GM12878 (cell line): Measurements from ENCODE around the gene FSTL1. TPM values are rescaled to one million over a fixed set of nuclear protein-coding genes. Genes with fewer than 3 reads are reported as not detected.
"Not testable (repeated sequence)": the region's sequence is repeated elsewhere in the genome, so short reads cannot be mapped to it uniquely, and the experiment has no call there.

Experiments used
- ATAC-seq: fragments of 200-7000 bp; cut with Tn5 transposase; 3 replicates; pipeline ENCODE4 v1.9.1; 2020; ENCODE audit warnings: mild to moderate bottlenecking, moderate library complexity
- BruUV-seq: library from RNA; stranded (reverse); fragments of 400-500 nt; replicated peaks from 2 replicates; lab custom pipeline; 2021; lab: Mats Ljungman, UMichigan
- CTCF ChIA-PET: fragments of 300-600 bp; sonication (Branson Sonifier 250); formaldehyde crosslinking; extraction: SDS; loops from one replicate; lab custom pipeline; 2021; ENCODE audit warnings: inconsistent platforms; lab: Yijun Ruan, JAX
- POLR2A ChIA-PET: fragments of 350-600 bp; formaldehyde crosslinking; extraction: SDS; loops from one replicate; lab custom pipeline; 2021; ENCODE audit warnings: inconsistent platforms; lab: Charles Lee
- RAD21 ChIA-PET: fragments of 300-600 bp; sonication (Branson Sonifier 250); formaldehyde crosslinking; loops from one replicate; lab custom pipeline; 2023; ENCODE audit warnings: antibody characterized with exemption; ENCODE audit not compliant: unreplicated experiment; lab: Charles Lee
- SMC1A ChIA-PET: fragments of 300-600 bp; sonication (Branson Sonifier 250); formaldehyde crosslinking; loops from one replicate; lab custom pipeline; 2023; ENCODE audit not compliant: unreplicated experiment, uncharacterized antibody; lab: Charles Lee
- DNase-seq: peaks from one replicate; pipeline ENCODE4 v3.0.0-alpha.2; 2011; ENCODE audit warnings: low read depth, low spot score
- FAIRE-seq: peaks from 3 replicates; lab custom pipeline; 2011; peaks lifted over from hg19 to GRCh38; lab: Jason Lieb, UNC
- H2AFZ ChIP-seq: 2 replicates; pipeline ENCODE4 v1.6.0; 2011; ENCODE audit warnings: low read depth, low read length, control low read depth; ENCODE audit not compliant: control insufficient read depth
- H3K27ac ChIP-seq: 2 replicates; pipeline ENCODE4 v1.5.1; 2011; ENCODE audit warnings: control low read depth; ENCODE audit not compliant: control insufficient read depth, insufficient read depth
- H3K27me3 ChIP-seq, 2 experiments: replicated peaks in 1 of 2; 2 replicates each; pipeline versions ENCODE4 v1.6.0 to v1.6.1; 2011; ENCODE audit warnings: low read length in 1 of 2; ENCODE audit not compliant: control insufficient read depth in 2 of 2, insufficient read depth in 2 of 2
- H3K36me3 ChIP-seq, 2 experiments: 2 replicates each; pipeline ENCODE4 v1.5.1; 2011; ENCODE audit warnings: low read length in 1 of 2; ENCODE audit not compliant: control insufficient read depth in 2 of 2, insufficient read depth in 2 of 2
- H3K4me1 ChIP-seq: 2 replicates; pipeline ENCODE4 v1.6.1; 2011; ENCODE audit warnings: mild to moderate bottlenecking, low read length, moderate library complexity, mixed read lengths; ENCODE audit not compliant: control insufficient read depth, insufficient read depth
- H3K4me2 ChIP-seq: 2 replicates; pipeline ENCODE4 v1.6.0; 2011; ENCODE audit warnings: control low read depth; ENCODE audit not compliant: control insufficient read depth, insufficient read depth
- H3K4me3 ChIP-seq: fragments of 200-600 bp; sonication (generic); 2 replicates; pipeline ENCODE4 v1.5.1; 2016
- H3K79me2 ChIP-seq: 2 replicates; pipeline ENCODE4 v1.6.0; 2011; ENCODE audit warnings: low read length; ENCODE audit not compliant: control insufficient read depth, insufficient read depth
- H3K9ac ChIP-seq: 2 replicates; pipeline ENCODE4 v1.8.0; 2011; ENCODE audit warnings: low read length, control low read depth, mixed read lengths; ENCODE audit not compliant: control insufficient read depth, insufficient read depth
- H3K9me3 ChIP-seq: replicated peaks from 3 replicates; pipeline ENCODE4 v1.5.1; 2011; ENCODE audit warnings: mild to moderate bottlenecking, low read length; ENCODE audit not compliant: control insufficient read depth, insufficient read depth
- H4K20me1 ChIP-seq: 2 replicates; pipeline ENCODE4 v1.6.0; 2011; ENCODE audit not compliant: control insufficient read depth, insufficient read depth
- NFYB ChIP-seq: IDR thresholded peaks from 2 replicates; pipeline ENCODE4 v1.6.1; 2011; ENCODE audit warnings: low read depth, mild to moderate bottlenecking, low read length, improper control_type of control experiment, moderate library complexity; ENCODE audit not compliant: insufficient read depth
- RBBP5 ChIP-seq: fragments of 200-600 bp; sonication (generic); conservative IDR thresholded peaks from 2 replicates; pipeline ENCODE4 v1.6.1; 2016
- RFX5 ChIP-seq: IDR thresholded peaks from 2 replicates; pipeline ENCODE4 v1.6.1; 2011; ENCODE audit warnings: low read depth, low read length, improper control_type of control experiment
- ZZZ3 ChIP-seq: IDR thresholded peaks from 2 replicates; pipeline ENCODE4 v1.6.1; 2011; ENCODE audit warnings: low read depth; ENCODE audit not compliant: control insufficient read depth, insufficient read length
- WGBS: methylation state at CpG from one replicate; pipeline ENCODE4 v1.1.6; 2016; ENCODE audit warnings: low lambda C conversion rate; ENCODE audit not compliant: insufficient replicate concordance, insufficient coverage; ENCODE audit errors: missing lambda C conversion rate; 5-methylcytosine and 5-hydroxymethylcytosine counted together
- in situ Hi-C: fragments of 300-500 bp; cut with MboI; formaldehyde crosslinking; loops from 9 replicates; pipeline ENCODE4 v1.14.3; 2018; ENCODE audit warnings: mixed read lengths
- intact Hi-C: fragments of 100-400 bp; cut with micrococcal nuclease; formaldehyde crosslinking; loops from one replicate; pipeline ENCODE4 v1.14.2; 2022; ENCODE audit not compliant: unreplicated experiment
- polyA plus RNA-seq, 11 experiments: library from polyadenylated mRNA; depleted of rRNA in 4 of 11; unstranded in 6 of 11; stranded (reverse) in 5 of 11; fragments of >200 nt; fragmentation: Nextera tagmentation in 4 of 11; fragmentation: Illumina TruSeq in 1 of 11; extraction: Ambion mirVana in 4 of 11; extraction: Trizol in 1 of 11; gene quantifications; 1 replicate in 1 of 11; 2 replicates in 10 of 11; pipeline versions ENCODE4 v1.2.1 to v1.2.3, GENCODE V29; 2011 to 2016; ENCODE audit warnings: inconsistent platforms in 2 of 11, missing spikeins in 2 of 11, low read depth in 1 of 11
- total RNA-seq, 4 experiments: library from RNA; depleted of rRNA in 3 of 4; stranded (reverse); fragments of >200 nt in 3 of 4; fragmentation: Illumina TruSeq in 1 of 4; extraction: Trizol in 1 of 4; gene quantifications; 2 replicates each; pipeline versions ENCODE4 v1.2.1 to v1.2.3, GENCODE V29; 2013 to 2021
- TF ChIP-seq, protein P1 (sequence below): fragments of 450-650 bp; formaldehyde crosslinking; IDR thresholded peaks from 2 replicates; pipeline ENCODE4 v1.4.0; 2022; ENCODE audit warnings: mild to moderate bottlenecking, moderate library complexity
- TF ChIP-seq, protein P2 (sequence below): IDR thresholded peaks from 2 replicates; pipeline ENCODE4 v1.6.1; 2012; ENCODE audit warnings: low read depth, low read length, improper control_type of control experiment
- TF ChIP-seq, protein P3 (sequence below): IDR thresholded peaks from 2 replicates; pipeline ENCODE4 v1.6.1; 2012; ENCODE audit warnings: improper control_type of control experiment, low read depth, low read length; ENCODE audit not compliant: insufficient replicate concordance
- TF ChIP-seq, protein P4 (sequence below): IDR thresholded peaks from 2 replicates; pipeline ENCODE4 v1.6.1; 2012; ENCODE audit warnings: low read depth, low read length, improper control_type of control experiment

Gene FSTL1
- total and polyA plus RNA-seq, 10 of the 15 experiments (the other 5 are each of a cell fraction or from before 2014, with no cell fraction given), result 0.06 to 1.7 (median 0.32) TPM; not detected in 4

DNA sequence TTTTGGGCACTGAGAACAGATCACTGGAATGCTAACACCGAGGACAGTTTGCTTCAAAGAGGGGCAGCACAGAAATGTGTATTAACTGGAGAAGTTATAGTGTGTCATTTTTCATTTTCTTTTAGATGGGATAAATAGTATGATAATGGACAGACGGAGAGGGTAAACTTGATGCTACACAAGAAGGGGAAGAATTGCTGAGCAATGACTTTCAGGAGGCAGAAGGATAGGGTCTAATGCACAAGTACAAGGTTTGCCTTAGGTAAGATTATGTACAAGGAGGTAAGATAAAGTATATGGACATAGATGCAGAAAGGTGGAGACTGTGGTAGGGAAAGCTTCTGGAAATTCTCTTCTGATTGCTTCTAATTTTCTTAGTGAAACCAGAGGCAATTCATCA, 69.3 kb downstream of the FSTL1 start (continued):
- TF ChIP-seq, protein P1, sequence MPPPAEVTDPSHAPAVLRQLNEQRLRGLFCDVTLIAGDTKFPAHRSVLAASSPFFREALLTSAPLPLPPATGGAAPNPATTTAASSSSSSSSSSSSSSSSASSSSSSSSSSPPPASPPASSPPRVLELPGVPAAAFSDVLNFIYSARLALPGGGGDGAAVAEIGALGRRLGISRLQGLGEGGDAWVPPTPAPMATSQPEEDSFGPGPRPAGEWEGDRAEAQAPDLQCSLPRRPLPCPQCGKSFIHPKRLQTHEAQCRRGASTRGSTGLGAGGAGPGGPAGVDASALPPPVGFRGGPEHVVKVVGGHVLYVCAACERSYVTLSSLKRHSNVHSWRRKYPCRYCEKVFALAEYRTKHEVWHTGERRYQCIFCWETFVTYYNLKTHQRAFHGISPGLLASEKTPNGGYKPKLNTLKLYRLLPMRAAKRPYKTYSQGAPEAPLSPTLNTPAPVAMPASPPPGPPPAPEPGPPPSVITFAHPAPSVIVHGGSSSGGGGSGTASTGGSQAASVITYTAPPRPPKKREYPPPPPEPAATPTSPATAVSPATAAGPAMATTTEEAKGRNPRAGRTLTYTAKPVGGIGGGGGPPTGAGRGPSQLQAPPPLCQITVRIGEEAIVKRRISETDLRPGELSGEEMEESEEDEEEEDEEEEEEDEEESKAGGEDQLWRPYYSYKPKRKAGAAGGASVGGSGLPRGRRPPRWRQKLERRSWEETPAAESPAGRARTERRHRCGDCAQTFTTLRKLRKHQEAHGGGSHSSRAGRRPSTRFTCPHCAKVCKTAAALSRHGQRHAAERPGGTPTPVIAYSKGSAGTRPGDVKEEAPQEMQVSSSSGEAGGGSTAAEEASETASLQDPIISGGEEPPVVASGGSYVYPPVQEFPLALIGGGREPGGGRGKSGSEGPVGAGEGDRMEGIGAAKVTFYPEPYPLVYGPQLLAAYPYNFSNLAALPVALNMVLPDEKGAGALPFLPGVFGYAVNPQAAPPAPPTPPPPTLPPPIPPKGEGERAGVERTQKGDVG, result no peak
- no peak for TF ChIP-seq RFX5
- no peak for TF ChIP-seq RBBP5
- no peak for TF ChIP-seq ZZZ3
- TF ChIP-seq NFYB, result no peak
- TF ChIP-seq, protein P2, sequence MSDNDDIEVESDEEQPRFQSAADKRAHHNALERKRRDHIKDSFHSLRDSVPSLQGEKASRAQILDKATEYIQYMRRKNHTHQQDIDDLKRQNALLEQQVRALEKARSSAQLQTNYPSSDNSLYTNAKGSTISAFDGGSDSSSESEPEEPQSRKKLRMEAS, result no peak
- TF ChIP-seq, protein P3, sequence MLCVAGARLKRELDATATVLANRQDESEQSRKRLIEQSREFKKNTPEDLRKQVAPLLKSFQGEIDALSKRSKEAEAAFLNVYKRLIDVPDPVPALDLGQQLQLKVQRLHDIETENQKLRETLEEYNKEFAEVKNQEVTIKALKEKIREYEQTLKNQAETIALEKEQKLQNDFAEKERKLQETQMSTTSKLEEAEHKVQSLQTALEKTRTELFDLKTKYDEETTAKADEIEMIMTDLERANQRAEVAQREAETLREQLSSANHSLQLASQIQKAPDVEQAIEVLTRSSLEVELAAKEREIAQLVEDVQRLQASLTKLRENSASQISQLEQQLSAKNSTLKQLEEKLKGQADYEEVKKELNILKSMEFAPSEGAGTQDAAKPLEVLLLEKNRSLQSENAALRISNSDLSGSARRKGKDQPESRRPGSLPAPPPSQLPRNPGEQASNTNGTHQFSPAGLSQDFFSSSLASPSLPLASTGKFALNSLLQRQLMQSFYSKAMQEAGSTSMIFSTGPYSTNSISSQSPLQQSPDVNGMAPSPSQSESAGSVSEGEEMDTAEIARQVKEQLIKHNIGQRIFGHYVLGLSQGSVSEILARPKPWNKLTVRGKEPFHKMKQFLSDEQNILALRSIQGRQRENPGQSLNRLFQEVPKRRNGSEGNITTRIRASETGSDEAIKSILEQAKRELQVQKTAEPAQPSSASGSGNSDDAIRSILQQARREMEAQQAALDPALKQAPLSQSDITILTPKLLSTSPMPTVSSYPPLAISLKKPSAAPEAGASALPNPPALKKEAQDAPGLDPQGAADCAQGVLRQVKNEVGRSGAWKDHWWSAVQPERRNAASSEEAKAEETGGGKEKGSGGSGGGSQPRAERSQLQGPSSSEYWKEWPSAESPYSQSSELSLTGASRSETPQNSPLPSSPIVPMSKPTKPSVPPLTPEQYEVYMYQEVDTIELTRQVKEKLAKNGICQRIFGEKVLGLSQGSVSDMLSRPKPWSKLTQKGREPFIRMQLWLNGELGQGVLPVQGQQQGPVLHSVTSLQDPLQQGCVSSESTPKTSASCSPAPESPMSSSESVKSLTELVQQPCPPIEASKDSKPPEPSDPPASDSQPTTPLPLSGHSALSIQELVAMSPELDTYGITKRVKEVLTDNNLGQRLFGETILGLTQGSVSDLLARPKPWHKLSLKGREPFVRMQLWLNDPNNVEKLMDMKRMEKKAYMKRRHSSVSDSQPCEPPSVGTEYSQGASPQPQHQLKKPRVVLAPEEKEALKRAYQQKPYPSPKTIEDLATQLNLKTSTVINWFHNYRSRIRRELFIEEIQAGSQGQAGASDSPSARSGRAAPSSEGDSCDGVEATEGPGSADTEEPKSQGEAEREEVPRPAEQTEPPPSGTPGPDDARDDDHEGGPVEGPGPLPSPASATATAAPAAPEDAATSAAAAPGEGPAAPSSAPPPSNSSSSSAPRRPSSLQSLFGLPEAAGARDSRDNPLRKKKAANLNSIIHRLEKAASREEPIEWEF, result no peak
- TF ChIP-seq, protein P4, sequence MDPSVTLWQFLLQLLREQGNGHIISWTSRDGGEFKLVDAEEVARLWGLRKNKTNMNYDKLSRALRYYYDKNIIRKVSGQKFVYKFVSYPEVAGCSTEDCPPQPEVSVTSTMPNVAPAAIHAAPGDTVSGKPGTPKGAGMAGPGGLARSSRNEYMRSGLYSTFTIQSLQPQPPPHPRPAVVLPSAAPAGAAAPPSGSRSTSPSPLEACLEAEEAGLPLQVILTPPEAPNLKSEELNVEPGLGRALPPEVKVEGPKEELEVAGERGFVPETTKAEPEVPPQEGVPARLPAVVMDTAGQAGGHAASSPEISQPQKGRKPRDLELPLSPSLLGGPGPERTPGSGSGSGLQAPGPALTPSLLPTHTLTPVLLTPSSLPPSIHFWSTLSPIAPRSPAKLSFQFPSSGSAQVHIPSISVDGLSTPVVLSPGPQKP, result no peak
- TF ChIP-seq, all 136 proteins: peak for 0

DNA sequence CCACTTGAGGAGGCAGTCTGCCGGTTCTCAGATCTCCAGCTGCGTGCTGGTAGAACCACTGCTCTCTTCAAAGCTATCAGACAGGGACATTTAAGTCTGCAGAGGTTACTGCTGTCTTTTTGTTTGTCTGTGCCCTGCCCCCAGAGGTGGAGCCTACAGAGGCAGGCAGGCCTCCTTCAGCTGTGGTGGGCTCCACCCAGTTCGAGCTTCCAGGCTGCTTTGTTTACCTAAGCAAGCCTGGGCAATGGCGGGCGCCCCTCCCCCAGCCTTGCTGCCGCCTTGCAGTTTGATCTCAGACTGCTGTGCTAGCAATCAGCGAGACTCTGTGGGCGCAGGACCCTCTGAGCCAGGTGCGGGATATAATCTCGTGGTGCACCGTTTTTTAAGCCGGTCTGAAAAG, 72.8 kb downstream of the FSTL1 start:
- H3K9me3 ChIP-seq, in situ Hi-C loops, H3K4me3 ChIP-seq, H3K79me2 ChIP-seq, H3K4me1 ChIP-seq, H3K27me3 ChIP-seq, H3K9ac ChIP-seq, H3K4me2 ChIP-seq, RAD21 ChIA-PET, intact Hi-C loops, FAIRE-seq, CTCF ChIA-PET, POLR2A ChIA-PET, BruUV-seq, DNase-seq, H3K27ac ChIP-seq, SMC1A ChIA-PET, H4K20me1 ChIP-seq, H3K36me3 ChIP-seq, H2AFZ ChIP-seq, ATAC-seq: not testable (repeated sequence)
- WGBS, result 68% methylated on average over 6 of the region's 12 CpGs
